Right forelimb (tissue), 1 donor: ENCODE data around the gene OTOA.
"Not testable (repeated sequence)": the region's sequence is repeated elsewhere in the genome, so short reads cannot be mapped to it uniquely, and the experiment has no call there.

Source experiments
- DNase-seq: peaks from one replicate; pipeline ENCODE4 v3.0.0-alpha.2; 2018

The OTOA gene

GRCh38 chr16:21727344-21727743 lies 63.6 kb downstream of the OTOA start:
- DNase-seq: no peak

GRCh38 chr16:21731233-21731632 lies 67.5 kb downstream of the OTOA start:
- DNase-seq: not testable (repeated sequence)

GRCh38 chr16:21740637-21741036 lies 76.9 kb downstream of the OTOA start:
- not testable (repeated sequence) for DNase-seq

- DNase-seq: not testable (repeated sequence)
Measured at GRCh38 chr16:21756192-21757079, 92.7 kb downstream of the OTOA start.

- DNase-seq: not testable (repeated sequence)
Measured at GRCh38 chr16:21757080-21757671, 93.4 kb downstream of the OTOA start.

GRCh38 chr16:21768280-21768679 lies 104.5 kb downstream of the OTOA start:
- DNase-seq: not testable (repeated sequence)

- DNase-seq: not testable (repeated sequence)
Measured at GRCh38 chr16:21768810-21769209, 105.0 kb downstream of the OTOA start.

GRCh38 chr16:21769284-21769683 lies 105.5 kb downstream of the OTOA start:
- not testable (repeated sequence) for DNase-seq

- DNase-seq: not testable (repeated sequence)
Measured at GRCh38 chr16:21770584-21770983, 106.8 kb downstream of the OTOA start.

GRCh38 chr16:21772547-21773206 lies 108.9 kb downstream of the OTOA start:
- DNase-seq: peak; percentile 22

GRCh38 chr16:21773207-21773553 lies 109.4 kb downstream of the OTOA start:
- not testable (repeated sequence) for DNase-seq

- DNase-seq: not testable (repeated sequence)
Measured at GRCh38 chr16:21780525-21780924, 116.8 kb downstream of the OTOA start.

GRCh38 chr16:21790506-21790905 lies 126.7 kb downstream of the OTOA start:
- DNase-seq: not testable (repeated sequence)

- not testable (repeated sequence) for DNase-seq
Measured at GRCh38 chr16:21793310-21793709, 129.5 kb downstream of the OTOA start.

- DNase-seq: not testable (repeated sequence)
Measured at GRCh38 chr16:21798601-21799000, 134.8 kb downstream of the OTOA start.

GRCh38 chr16:21801538-21802374 lies 138.0 kb downstream of the OTOA start:
- not testable (repeated sequence) for DNase-seq

GRCh38 chr16:21802375-21802663 lies 138.6 kb downstream of the OTOA start:
- not testable (repeated sequence) for DNase-seq
